Trophoblast cell (in vitro differentiated cells and primary cell): ENCODE results near the gene BATF3.
A peak's percentile ranks its signal among the peaks of the same experiment; 100 is the strongest.

Experiments
- DNase-seq, 2 donors: peaks; one replicate each; pipeline ENCODE4 v3.0.0-alpha.2; 2016
- H2AFZ ChIP-seq: 2 replicates; pipeline ENCODE4 v1.6.1; 2013; ENCODE audit warnings: low read length, moderate library complexity, mild to moderate bottlenecking; ENCODE audit not compliant: insufficient read depth, poor library complexity
- H2AK5ac ChIP-seq: 2 replicates; pipeline ENCODE4 v1.6.1; 2013; ENCODE audit warnings: mild to moderate bottlenecking, low read length
- H2BK120ac ChIP-seq: 2 replicates; pipeline ENCODE4 v1.6.1; 2013; ENCODE audit warnings: low read length, mild to moderate bottlenecking, moderate library complexity; ENCODE audit not compliant: insufficient read depth, poor library complexity
- H2BK12ac ChIP-seq: 2 replicates; pipeline ENCODE4 v1.6.1; 2013; ENCODE audit warnings: mild to moderate bottlenecking, low read length, moderate library complexity
- H2BK5ac ChIP-seq: 2 replicates; pipeline ENCODE4 v1.6.1; 2013; ENCODE audit warnings: low read length, low read depth, moderate library complexity, mild to moderate bottlenecking; ENCODE audit not compliant: poor library complexity
- H3K14ac ChIP-seq: 2 replicates; pipeline ENCODE4 v1.6.1; 2013; ENCODE audit warnings: mild to moderate bottlenecking, low read length
- H3K18ac ChIP-seq: 2 replicates; pipeline ENCODE4 v1.6.1; 2013; ENCODE audit warnings: mild to moderate bottlenecking, low read length
- H3K23ac ChIP-seq: 2 replicates; pipeline ENCODE4 v1.6.1; 2013; ENCODE audit warnings: low read length
- H3K27ac ChIP-seq: 2 replicates; pipeline ENCODE4 v1.5.1; 2013; ENCODE audit warnings: low read depth, mild to moderate bottlenecking, inconsistent platforms, low read length, moderate library complexity
- H3K27me3 ChIP-seq: 2 replicates; pipeline ENCODE4 v1.6.1; 2013; ENCODE audit warnings: inconsistent platforms, mild to moderate bottlenecking, low read length, moderate library complexity; ENCODE audit not compliant: insufficient read depth
- H3K36me3 ChIP-seq, 2 experiments: 1 replicate in 1 of 2; 2 replicates in 1 of 2; pipeline ENCODE4 v1.6.1; 2013; ENCODE audit warnings: low read length in 2 of 2, mild to moderate bottlenecking in 2 of 2, moderate library complexity in 1 of 2; ENCODE audit not compliant: insufficient read depth in 2 of 2, control insufficient read depth in 1 of 2
- H3K4ac ChIP-seq: 2 replicates; pipeline ENCODE4 v1.6.1; 2013; ENCODE audit warnings: low read depth, mild to moderate bottlenecking, low read length, moderate library complexity
- H3K4me1 ChIP-seq, 2 experiments: 1 replicate in 1 of 2; 2 replicates in 1 of 2; pipeline ENCODE4 v1.6.1; 2013; ENCODE audit warnings: low read length in 2 of 2, mild to moderate bottlenecking in 2 of 2, moderate library complexity in 1 of 2; ENCODE audit not compliant: insufficient read depth in 2 of 2, control insufficient read depth in 1 of 2
- H3K4me2 ChIP-seq: 2 replicates; pipeline ENCODE4 v1.6.1; 2013; ENCODE audit warnings: inconsistent platforms, mild to moderate bottlenecking, low read length, moderate library complexity
- H3K4me3 ChIP-seq: 2 replicates; pipeline ENCODE4 v1.5.1; 2013; ENCODE audit warnings: mild to moderate bottlenecking, low read depth, low read length, inconsistent platforms
- H3K79me1 ChIP-seq: one replicate; pipeline ENCODE4 v1.6.1; 2013; ENCODE audit warnings: low read length
- H3K79me2 ChIP-seq: 2 replicates; pipeline ENCODE4 v1.6.1; 2013; ENCODE audit warnings: low read length, mild to moderate bottlenecking; ENCODE audit not compliant: control insufficient read depth, insufficient read depth, poor library complexity
- H3K9ac ChIP-seq: 2 replicates; pipeline ENCODE4 v1.6.1; 2013; ENCODE audit warnings: mild to moderate bottlenecking, low read length
- H3K9me3 ChIP-seq: 2 replicates; pipeline ENCODE4 v1.6.1; 2013; ENCODE audit warnings: low read depth, mild to moderate bottlenecking, control low read depth, inconsistent platforms, low read length; ENCODE audit not compliant: insufficient read depth
- H4K12ac ChIP-seq: 2 replicates; pipeline ENCODE4 v1.6.1; 2013; ENCODE audit warnings: low read depth, mild to moderate bottlenecking, low read length, moderate library complexity
- H4K8ac ChIP-seq: 2 replicates; pipeline ENCODE4 v1.6.1; 2013; ENCODE audit warnings: low read depth, mild to moderate bottlenecking, low read length, moderate library complexity
- H4K91ac ChIP-seq: one replicate; pipeline ENCODE4 v1.6.1; 2013; ENCODE audit warnings: low read depth, mild to moderate bottlenecking, low read length, moderate library complexity
- WGBS: extraction: QIAGEN DNeasy Blood & Tissue Kit; methylation state at CpG from one replicate; pipeline ENCODE4 v1.1.7; 2013; ENCODE audit warnings: missing lambda C conversion rate; ENCODE audit not compliant: insufficient read length, insufficient coverage; ENCODE audit errors: extremely low coverage; 5-methylcytosine and 5-hydroxymethylcytosine counted together

The BATF3 gene

GRCh38 chr1:212668477-212668876, 31.2 kb downstream of the BATF3 start:
- H3K4me3 ChIP-seq, result no peak overlapping the region

GRCh38 chr1:212667223-212668139, 32.2 kb downstream of the BATF3 start:
- peak overlapping the region; percentile 26 for H2BK12ac ChIP-seq
- no peaks in the 10 kb centered on the region for H3K36me3 ChIP-seq
- no peaks in the 10 kb centered on the region for H3K9me3 ChIP-seq
- DNase-seq, result peak; percentile 92 to 97
- no peak overlapping the region for H4K8ac ChIP-seq
- H2BK5ac ChIP-seq, result peak overlapping the region; percentile 18
- peak overlapping the region; percentile 11 for H2AFZ ChIP-seq
- no peak overlapping the region for H4K12ac ChIP-seq
- WGBS, result no CpG with 5 or more reads among the region's 9 CpGs
- H3K9ac ChIP-seq, result no peak overlapping the region
- no peak overlapping the region for H3K23ac ChIP-seq
- H3K18ac ChIP-seq, result peak overlapping the region; percentile 43
- H3K27ac ChIP-seq, result peak overlapping the region; percentile 65
- no peak overlapping the region for H3K14ac ChIP-seq
- H3K79me1 ChIP-seq, result peaks cover 6% of the 10 kb centered on the region
- no peak overlapping the region for H3K4me3 ChIP-seq
- H3K4me1 ChIP-seq, result peaks cover 7 to 16% of the 10 kb centered on the region in 2 experiments
- peaks cover 2% of the 10 kb centered on the region for H3K79me2 ChIP-seq
- no peak overlapping the region for H2AK5ac ChIP-seq
- peak overlapping the region; percentile 41 for H2BK120ac ChIP-seq
- no peaks in the 10 kb centered on the region for H3K27me3 ChIP-seq
- H4K91ac ChIP-seq, result peak overlapping the region; percentile 20
- H3K4me2 ChIP-seq, result peak overlapping the region; percentile 15
- no peak overlapping the region for H3K4ac ChIP-seq

More at GRCh38 chr1:212668477-212668876, 31.2 kb downstream of the BATF3 start:
- no peak overlapping the region for H3K4ac ChIP-seq
- no peak for DNase-seq
- no peak overlapping the region for H4K12ac ChIP-seq
- peaks cover 6% of the 10 kb centered on the region for H3K79me1 ChIP-seq
- H3K27ac ChIP-seq, result no peak overlapping the region
- H2BK5ac ChIP-seq, result no peak overlapping the region
- H3K9ac ChIP-seq, result no peak overlapping the region
- H3K9me3 ChIP-seq, result no peaks in the 10 kb centered on the region
- no peak overlapping the region for H3K4me2 ChIP-seq
- H2BK12ac ChIP-seq, result peak overlapping the region; percentile 25
- H4K91ac ChIP-seq, result peak overlapping the region; percentile 45
- no peak overlapping the region for H2AFZ ChIP-seq
- peaks cover 2% of the 10 kb centered on the region for H3K79me2 ChIP-seq
- no peak overlapping the region for H3K14ac ChIP-seq
- H3K27me3 ChIP-seq, result no peaks in the 10 kb centered on the region
- no peak overlapping the region for H3K23ac ChIP-seq
- H4K8ac ChIP-seq, result no peak overlapping the region
- H2AK5ac ChIP-seq, result no peak overlapping the region
- H2BK120ac ChIP-seq, result peak overlapping the region; percentile 70
- H3K4me1 ChIP-seq, result peaks cover 7 to 16% of the 10 kb centered on the region in 2 experiments
- no peak overlapping the region for H3K18ac ChIP-seq
- H3K36me3 ChIP-seq, result no peaks in the 10 kb centered on the region
- WGBS, result no CpG with 5 or more reads among the region's 5 CpGs

- no CpG with 5 or more reads among the region's 10 CpGs for WGBS
- Histone ChIP-seq H3K9ac (no peak overlapping the region), H3K27me3 (no peaks in the 10 kb centered on the region)
Observed at GRCh38 chr1:212666116-212666775, 33.4 kb downstream of the BATF3 start.

GRCh38 chr1:212665241-212666115, 34.2 kb downstream of the BATF3 start:
- Histone ChIP-seq H3K27ac (no peak overlapping the region), H3K4me3 (peak overlapping the region; percentile 81), H3K4me1 (peaks cover 7 to 8% of the 10 kb centered on the region in 2 experiments), H2AFZ (peak overlapping the region; percentile 68), H3K79me2 (peaks cover 2% of the 10 kb centered on the region), H3K23ac (no peak overlapping the region), H2AK5ac (no peak overlapping the region), H3K14ac (peak overlapping the region; percentile 80), H3K4ac (peak overlapping the region; percentile 33), H3K9ac (peak overlapping the region; percentile 61), H3K9me3 (no peaks in the 10 kb centered on the region), H3K27me3 (no peaks in the 10 kb centered on the region), H3K4me2 (peak overlapping the region; percentile 97), H4K8ac (peak overlapping the region; percentile 85), H4K91ac (peak overlapping the region; percentile 64), H4K12ac (peak overlapping the region; percentile 78), H3K36me3 (no peaks in the 10 kb centered on the region), H2BK12ac (no peak overlapping the region), H2BK120ac (peak overlapping the region; percentile 87), H3K18ac (peak overlapping the region; percentile 81), H3K79me1 (peaks cover 4% of the 10 kb centered on the region), H2BK5ac (peak overlapping the region; percentile 77)
- peak; percentile 78 to 91 for DNase-seq
- WGBS, result no CpG with 5 or more reads among the region's 37 CpGs

More at GRCh38 chr1:212666116-212666775, 33.4 kb downstream of the BATF3 start:
- Histone ChIP-seq H2BK12ac (peak overlapping the region; percentile 70), H3K79me2 (peaks cover 2% of the 10 kb centered on the region), H3K9me3 (no peaks in the 10 kb centered on the region), H3K4me1 (peaks cover 7 to 10% of the 10 kb centered on the region in 2 experiments), H2BK120ac (no peak overlapping the region), H4K91ac (no peak overlapping the region), H2AFZ (no peak overlapping the region), H4K12ac (no peak overlapping the region), H3K79me1 (peaks cover 6% of the 10 kb centered on the region), H3K4me2 (no peak overlapping the region), H2AK5ac (peak overlapping the region; percentile 26), H4K8ac (no peak overlapping the region), H2BK5ac (no peak overlapping the region), H3K4ac (no peak overlapping the region), H3K27ac (no peak overlapping the region), H3K36me3 (no peaks in the 10 kb centered on the region), H3K4me3 (no peak overlapping the region), H3K14ac (no peak overlapping the region), H3K23ac (no peak overlapping the region), H3K18ac (no peak overlapping the region)
- DNase-seq, result no peak
